HG03103 (cell line): ENCODE measurements around the gene PLXNA4.
"Not testable (repeated sequence)": the region's sequence is repeated elsewhere in the genome, so short reads cannot be mapped to it uniquely, and the experiment has no call there.

Experiments used
- ATAC-seq: cut with Tn5 transposase; IDR thresholded peaks from one replicate; pipeline ENCODE4 v1.9.1; 2021; ENCODE audit warnings: low read depth; ENCODE audit not compliant: unreplicated experiment

Gene PLXNA4

DNA sequence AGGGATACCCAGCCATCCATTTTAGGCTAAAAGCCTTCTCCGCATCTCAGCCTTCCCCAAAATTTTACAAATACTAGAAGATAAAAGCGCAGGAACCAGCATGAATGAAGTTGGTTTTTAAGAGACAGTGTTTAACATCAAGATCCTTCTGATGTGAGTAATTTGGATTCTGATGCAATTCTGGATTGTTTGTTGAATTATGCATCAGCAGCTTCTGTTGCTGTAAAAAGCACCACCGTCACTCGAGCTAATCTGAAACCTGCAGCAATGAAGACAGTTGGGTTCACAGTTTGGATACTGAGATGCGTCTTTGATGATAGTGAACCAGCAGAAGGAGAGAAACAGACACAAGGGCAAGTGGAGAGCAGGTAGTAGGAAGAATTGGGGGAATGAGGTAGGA is 179.2 kb downstream of the PLXNA4 start:
- ATAC-seq = no peak

DNA sequence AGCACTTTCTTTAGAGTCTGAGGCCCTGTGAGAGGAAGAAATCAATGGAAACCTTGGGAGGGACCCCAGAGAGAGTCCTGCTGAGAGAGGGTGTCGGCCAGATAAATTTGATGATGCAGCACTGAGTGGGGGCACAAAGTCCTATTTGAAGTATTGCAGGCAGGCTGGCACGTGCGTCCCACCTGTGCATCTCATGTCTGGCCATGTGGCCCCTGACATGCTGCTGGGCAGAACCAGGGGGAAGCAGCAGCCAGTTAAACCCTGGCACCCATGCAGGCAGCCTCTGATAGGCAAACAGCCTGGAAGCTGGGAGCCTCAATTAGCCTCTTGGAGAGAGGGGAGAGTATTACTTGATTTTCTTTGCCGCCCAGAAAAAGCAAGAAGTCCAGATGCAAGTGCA is 180.9 kb downstream of the PLXNA4 start:
- no peak for ATAC-seq

DNA sequence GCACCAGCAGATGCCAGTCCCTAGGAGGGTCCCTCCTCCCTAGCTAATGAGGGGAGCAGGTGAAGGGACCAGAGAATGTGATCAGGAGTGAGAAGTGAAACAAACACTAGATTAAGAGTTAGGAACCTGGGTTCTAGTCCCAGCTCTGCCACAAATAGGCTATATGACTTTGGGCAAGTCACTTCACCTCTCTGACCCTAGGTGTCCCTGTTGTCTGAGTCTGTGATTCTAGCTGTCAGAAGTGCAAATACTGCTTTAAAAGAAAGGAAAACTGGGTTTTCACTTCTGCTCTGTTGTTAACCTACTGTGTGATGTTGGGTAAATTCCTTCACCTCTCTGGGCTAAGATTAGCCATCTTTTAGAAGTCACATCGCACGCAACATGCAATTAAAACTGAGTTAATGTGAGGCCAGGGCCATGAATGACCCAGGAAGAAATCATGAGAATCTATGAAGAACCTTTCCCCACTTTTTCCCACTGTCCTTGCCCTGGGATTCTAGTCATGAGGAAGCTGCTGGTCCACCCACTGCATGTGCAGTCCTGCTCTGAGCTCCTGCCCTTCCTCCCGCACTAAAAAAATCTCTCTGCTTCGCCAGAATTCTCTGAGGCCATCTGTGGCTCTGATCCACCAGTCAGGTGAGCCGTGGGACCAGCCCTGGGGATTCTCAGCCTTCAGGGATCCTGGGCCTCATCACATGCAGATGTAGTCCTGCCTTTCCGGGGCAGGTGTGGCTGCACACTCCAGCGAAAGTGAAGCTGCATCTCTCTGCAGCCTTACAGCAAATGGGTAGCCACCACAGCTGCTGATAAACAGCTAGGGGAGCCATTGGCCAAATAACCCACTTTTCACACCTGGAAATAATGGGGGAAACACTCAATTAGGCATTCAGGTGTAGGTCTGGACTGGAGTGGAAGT is 181.7 kb downstream of the PLXNA4 start:
- ATAC-seq = no peak

DNA sequence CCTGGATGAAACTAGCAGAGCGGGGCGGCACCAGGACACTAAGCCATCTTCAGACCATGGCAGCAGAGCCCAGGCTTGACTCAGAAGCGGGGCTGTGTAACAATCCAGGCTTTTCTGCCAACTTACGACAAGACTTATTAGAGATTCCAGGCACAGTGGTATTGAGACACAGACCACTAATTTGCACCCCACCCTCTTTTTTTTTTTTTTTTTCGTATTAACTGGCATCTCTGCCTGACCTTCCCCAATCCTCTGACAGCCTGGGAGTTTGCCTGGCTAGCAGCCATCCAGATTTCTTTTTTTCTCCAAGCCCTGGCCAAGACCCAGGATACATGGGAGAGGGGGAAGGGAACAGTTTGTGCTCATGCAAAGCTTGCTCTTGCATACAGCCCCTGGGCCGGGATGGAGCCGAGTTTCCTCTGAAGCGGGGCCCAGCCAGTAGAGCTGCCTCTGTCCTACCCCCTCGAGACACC is 182.4 kb downstream of the PLXNA4 start:
- ATAC-seq = no peak

DNA sequence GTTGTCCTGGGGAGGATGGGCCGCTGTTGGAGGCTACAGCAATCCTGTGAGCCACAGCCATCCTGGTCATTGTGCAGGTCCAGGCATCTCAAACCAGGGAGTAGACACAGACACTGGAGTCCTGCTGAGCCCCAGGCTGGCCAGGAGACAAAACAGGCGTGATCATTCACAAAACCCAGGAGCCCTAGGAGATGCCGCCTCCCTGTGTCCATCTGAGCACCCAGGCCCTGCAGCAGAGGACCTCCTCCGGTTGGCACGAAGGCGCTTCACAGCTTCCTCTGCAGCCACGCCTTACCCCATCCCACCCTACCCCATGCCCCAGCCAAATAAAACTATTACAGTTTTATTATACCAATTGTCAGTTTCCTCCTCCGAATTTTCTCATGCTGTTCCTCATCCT is 183.6 kb downstream of the PLXNA4 start:
- ATAC-seq = no peak

DNA sequence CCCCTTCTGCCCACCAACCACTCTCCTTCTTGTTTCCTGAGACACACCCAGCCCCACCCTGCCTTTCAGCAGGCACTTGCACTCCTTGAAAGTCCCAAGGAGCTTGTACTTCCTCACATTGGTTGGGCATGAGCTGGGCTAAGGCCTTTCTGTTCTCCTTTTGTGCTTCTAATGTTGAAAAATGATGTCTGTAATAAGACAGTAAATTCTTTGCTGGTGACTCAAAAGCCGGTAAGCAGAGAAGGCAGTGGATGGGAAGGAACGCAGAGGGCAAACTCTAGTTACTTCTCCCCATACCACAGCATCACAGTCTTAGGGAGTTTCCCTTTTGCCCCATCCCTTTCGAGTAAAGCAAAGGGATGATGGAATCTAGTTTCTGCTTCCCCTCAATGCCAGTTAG is 185.6 kb downstream of the PLXNA4 start:
- no peak for ATAC-seq

DNA sequence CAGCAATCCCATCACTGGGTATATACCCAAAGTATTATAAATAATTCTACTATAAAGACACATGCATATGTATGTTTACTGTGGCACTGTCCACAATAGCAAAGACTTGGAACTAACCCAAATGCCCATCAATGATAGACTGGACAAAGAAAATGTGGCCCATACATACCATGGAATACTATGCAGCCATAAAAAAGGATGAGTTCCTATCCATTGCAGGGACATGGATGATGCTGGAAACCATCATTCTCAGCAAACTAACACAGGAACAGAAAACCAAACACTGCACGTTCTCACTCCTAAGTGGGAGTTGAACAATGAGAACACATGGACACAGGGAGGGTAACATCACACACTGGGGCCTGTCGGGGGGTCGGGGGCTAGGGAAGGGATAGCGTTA is 186.2 kb downstream of the PLXNA4 start:
- ATAC-seq = not testable (repeated sequence)

DNA sequence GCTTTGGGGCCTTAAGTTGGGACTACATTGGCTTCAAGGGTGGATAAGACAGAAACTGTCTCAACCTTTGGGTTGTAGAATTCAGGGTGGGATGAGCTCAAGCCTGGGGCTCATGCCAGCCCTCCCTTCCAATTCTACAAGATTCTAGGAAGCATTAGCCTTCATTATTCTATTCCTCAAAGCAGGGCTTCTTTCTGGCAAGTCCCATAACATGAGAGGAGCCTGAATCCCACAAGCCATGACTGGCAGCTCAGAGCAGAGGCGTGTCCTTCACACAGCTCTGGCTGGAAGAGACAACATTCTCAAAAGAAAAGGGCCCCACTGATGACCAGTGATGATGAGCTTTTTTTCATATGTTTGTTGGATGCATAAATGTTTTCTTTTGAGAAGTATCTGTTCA is 187.6 kb downstream of the PLXNA4 start:
- no peak for ATAC-seq

DNA sequence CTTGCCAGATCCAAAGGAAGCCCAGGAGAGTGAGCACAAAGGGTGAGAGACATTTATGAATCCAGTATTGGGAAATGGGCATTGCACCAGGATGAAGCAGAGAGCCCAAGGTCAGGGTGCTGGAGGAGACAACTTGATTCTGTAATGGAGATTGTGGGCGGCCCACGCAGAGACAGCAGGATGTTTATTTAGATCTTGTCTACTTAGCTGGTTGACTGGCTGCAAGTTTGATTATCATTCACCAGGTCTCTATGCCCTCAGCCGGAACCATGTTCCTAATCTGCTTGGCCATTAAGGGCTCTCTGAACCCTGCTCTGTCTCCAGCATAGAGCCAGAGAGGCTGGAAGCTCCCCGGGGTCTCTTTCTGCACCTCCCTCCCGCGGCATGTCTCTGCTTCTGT is 188.7 kb downstream of the PLXNA4 start:
- no peak for ATAC-seq

DNA sequence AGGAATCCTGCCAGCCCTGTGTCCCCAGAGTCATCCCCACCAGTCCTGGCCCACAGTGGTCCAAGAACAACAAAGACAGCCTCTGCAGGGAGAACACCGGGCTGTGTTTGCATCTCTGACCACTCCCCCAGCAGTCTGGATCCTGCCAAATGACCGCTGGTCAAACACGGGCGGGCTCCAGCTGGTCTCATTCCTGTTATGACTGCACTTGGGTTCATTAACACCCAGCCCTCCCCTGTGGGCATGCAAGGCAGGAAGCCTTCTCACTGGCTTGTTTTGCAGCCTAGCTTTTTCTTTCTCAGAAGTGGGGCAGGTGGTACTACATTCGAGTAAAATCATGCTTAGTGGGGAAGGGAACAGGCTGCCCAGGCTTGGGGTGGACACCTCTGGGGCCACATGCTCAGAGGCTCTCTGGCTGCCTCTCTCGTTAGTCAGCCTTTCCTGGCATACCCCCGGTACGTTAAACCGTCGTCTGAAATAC is 190.0 kb downstream of the PLXNA4 start:
- ATAC-seq = no peak

DNA sequence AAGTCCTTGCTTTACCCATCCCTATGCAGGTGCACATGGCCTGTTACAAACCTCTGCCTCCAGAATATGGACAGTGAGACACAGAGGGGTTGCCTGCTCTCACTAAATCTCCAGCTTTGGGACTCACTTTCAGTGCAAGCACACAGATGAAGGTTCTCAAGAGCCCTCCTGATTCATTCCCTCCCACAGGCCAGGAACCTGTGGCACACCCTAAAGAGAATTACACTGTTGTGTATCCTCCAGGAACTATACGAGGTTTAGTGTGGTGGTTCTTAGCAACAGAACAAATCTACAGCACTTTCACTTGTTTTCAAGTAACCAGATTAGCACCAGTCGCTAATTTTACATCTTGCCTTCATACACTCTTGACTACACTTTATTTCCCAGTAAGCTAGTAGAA is 192.3 kb downstream of the PLXNA4 start:
- no peak for ATAC-seq

DNA sequence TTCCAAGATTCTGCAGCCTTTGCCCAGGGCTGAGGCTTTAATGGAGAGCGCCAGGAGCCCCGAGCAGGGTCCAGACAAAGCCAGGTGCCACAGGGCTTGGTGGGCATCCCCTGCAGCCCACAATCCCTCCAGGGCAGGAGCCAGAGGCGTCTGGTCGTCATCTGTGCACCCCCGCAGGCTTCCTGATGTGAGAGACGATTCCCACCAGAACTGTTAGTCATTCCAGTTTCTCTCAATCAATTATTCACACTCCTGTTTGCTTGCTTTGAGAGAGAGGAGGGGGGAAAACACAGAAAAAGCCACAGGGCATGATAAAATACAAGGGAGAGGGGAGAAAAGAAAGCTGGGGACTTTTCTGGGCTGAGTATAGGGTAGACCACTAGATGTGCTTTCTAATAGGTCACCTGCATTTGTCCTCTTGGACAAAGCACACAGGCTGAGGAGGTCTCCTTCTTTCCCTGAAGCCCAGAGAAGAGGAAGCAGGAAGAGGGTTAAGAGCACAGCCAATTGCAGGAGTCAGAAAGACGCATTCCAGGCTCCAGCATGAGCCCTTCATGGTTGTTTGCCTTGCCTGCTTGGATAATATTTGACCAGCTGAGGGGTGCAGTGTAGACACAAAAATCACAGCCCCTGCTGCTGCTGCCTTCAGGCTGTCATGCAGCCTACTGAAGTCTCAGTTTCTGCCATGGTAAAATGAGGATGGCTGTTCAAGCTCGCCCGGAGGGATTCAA is 194.4 kb downstream of the PLXNA4 start:
- ATAC-seq = no peak

DNA sequence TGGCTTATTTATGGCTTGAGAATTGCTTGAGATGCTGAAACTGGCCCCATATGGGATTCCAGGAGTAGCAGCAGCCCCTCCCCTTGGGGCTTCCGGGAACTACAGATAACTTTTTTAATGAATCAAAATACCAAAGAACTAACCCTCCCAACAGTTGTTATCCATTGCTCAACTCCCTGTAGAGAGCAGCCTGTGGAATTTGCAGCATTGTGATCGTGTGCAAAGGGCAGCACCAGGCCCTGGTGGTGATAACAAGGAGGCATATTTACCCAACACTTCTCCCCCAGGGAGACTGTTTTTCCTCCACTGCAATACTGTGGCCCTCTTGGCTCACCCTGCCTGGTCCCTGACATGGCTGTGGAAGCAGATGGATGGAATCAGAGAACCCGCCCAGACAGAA is 196.2 kb downstream of the PLXNA4 start:
- ATAC-seq = no peak

DNA sequence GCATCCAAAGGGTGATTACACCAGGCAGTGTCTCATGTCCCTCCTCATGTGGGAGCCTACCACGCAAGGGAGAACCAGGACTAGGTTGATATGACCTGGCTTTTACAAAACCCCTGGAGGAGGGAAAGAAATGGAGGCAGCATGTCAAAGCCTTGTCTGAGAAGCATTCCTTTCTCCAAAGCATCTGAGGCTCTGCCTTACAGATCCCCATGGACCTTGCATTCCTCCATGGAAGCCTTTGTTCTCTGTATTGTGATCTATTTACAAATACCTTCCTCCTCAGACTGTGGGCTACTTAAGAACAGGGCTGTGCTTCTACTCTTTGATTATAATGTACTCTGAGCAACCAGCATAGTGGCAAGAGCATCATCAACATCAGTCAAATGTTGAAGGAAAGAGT is 197.0 kb downstream of the PLXNA4 start:
- ATAC-seq = no peak

DNA sequence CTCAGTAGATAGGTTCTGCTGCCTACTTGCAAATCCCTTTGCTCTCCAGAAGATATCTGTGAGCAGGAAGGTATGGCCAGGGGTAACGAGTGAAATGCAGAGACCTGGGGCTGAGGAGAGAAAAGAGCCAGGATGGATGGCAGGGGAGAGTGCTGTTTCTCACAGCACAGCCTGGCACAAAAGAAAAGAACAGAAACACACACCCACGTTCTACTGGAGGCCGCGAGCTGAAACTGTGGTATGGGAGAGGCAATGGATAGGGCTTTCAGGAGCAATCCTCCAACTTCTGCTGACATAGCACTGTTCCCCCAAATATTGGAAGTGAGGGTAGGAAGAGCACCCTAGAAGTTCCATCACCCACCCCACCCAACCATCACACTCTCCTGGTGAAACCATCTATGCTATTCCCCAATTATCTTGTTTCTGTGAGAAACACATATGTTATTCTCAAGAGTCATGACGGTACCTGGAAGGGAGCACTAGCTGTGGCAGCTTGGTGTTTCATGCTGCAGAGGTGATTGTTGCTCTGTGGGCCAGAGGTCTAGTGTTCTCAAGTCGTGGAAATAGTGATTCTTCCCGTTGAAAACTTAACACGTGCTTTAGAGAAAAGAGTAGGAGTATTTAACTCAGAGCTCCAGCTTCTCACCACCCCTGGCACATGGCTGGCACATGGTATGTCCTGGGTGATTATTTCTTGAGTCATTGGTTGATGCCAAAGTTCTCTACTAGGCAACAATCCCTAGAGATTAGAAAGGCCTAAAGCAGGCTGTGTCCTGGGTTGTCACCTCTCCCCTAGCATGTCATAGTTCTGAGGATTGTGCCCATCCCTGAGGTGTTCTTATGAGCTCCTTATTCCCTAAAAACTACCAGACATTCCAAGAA is 198.3 kb downstream of the PLXNA4 start:
- no peak for ATAC-seq

DNA sequence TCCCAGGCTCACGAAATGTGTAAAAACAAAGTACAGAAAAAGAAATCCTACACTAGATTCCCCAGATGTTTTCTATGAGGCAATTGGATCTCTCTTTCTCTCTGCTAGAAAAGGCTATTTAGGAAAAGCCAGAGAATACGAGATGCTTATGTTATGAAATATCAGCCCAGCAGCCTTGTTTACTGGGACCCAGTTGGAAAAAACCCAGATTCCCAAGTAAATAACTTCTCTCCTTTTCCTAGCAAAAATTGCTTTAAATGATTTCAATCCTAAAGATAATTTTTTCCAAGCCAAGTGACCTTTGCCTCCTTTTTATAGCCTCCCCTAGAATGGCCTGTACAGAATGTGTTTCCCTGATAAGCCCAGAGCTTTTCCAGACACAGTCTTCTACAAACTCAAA is 199.3 kb downstream of the PLXNA4 start:
- no peak for ATAC-seq

DNA sequence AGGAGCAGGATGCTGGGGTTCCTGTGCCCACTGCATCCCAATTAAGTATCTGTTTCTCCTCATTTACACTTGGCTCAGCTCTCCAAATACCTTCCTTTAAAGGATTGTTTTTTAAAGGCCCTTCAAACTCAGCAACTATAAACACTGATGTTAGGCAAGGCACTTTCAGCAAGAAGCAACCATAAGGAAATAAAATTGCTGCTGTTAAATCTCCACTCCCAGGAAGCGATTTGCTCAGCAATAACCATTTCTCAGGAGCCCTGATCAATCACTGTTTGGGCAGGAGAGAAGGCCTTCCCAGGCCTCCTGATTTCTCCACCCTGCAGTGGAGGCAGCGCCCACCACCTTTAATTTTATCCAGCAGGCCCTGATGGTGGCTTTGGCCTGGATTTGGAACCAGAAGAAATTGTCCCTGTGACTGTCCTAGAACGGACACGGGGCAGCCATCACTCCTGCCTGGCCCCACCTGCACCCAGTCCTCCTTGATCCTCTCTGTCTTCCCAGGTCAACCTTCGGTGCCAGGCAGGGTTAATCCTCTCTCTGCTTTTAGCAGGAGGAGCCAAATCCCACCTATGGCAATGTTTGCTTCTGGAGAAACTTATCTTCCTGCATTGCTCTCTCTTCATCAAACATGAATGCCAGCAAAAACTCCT is 199.8 kb downstream of the PLXNA4 start:
- no peak for ATAC-seq

DNA sequence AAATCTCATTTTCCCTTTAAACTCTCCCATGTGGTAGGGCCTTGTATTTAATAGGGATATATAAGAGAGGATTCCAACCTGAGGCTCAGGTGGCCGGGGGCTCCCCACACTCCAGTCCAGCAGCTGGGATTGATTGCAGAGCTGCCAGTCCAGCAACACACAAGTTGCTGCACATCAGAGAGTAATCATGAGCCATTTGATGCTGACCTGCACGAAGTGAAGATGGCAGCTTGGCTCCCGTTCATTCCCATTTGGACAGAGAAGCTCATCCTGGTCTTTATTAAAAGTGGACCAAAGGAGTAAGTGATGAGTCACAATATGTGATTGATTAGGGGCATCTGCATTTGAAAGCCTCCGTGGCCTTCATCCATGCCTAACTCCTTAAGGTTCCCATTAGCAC is 202.4 kb downstream of the PLXNA4 start:
- no peak for ATAC-seq

DNA sequence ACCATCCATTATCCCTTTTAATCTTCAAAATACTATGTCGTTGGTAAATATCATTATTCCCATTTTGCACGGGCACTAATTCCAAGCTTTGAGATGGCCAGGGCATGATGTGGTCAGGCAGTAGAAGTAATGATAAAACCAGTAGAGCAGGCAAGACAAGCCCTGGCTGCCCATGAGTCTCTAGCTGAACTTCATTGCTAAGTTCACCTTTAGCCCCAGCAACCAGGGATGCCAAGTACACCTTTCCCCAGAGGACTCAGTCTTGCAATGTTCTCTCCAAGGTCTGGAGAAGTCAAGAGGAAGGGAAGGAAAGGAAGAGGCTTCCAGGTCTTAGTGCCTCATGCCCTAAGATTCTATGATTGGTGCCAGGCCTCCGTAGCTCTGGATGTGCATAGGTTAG is 203.2 kb downstream of the PLXNA4 start:
- no peak for ATAC-seq

DNA sequence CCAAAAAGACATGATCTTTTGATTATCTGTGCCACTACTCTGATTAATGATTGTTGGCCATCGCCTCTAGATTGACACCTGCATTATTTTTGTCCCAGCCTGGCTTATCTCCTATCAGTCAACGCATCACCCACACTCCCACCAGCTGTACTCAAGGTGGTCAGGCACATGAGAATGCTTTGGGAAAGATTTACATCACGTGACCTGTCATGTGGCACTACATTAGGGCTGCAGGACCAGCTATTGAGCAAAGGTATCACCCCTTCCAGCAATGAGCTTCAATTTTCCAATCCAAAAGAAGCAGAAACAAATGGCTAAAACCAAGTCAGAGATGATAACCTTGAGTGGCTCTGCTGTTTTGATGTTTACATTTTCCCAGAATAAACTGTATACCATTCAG is 204.3 kb downstream of the PLXNA4 start:
- no peak for ATAC-seq
